Bronchial smooth muscle cell (primary cell): Measurements from ENCODE around the gene IL36B. TPM values are rescaled to one million over a fixed set of nuclear protein-coding genes. Genes with fewer than 3 reads are reported as not detected.

Source experiments
- total RNA-seq: library from RNA; depleted of rRNA; stranded (reverse); fragments of >200 nt; gene quantifications from 2 replicates; pipeline ENCODE4 v1.2.1, GENCODE V29; 2014

IL36B gene
- not detected in 2 replicates for total RNA-seq

GRCh38 chr2:113052396-113052917, at the start of gene IL36B:
TSS of gene IL36B (minus strand) at chr2:113052867.

GRCh38 chr2:113067681-113068080, 15.0 kb upstream of the IL36B start, which contains the start of gene IL1F10:
TSS of gene IL1F10 (plus strand) at chr2:113067970. CDS start at chr2:113072739, 4,769 bp downstream.

GRCh38 chr2:113058998-113059960, 6.6 kb upstream of the IL36B start, which contains the start of gene IL36RN:
TSS of gene IL36RN (plus strand) at chr2:113059198. CDS start at chr2:113059439, 241 bp downstream.

GRCh38 chr2:113005030-113005509, 47.6 kb downstream of the IL36B start, which contains the start of gene IL36A:
TSS of gene IL36A (plus strand) at chr2:113005459. CDS start at chr2:113005872, 413 bp downstream.

GRCh38 chr2:112977559-112978056, 75.1 kb downstream of the IL36B start, which contains the start of gene IL36G:
TSS of gene IL36G (plus strand) at chr2:112978006. CDS start at chr2:112978639, 633 bp downstream.

Other genes starting within 250 kb of the IL36B start
- gene IL1B, start 216.1 kb downstream of the IL36B start, total RNA-seq = 0.63 TPM in 1 of 2 replicates, not detected in the other
- not detected in 2 replicates for gene IL37, start 141.7 kb downstream of the IL36B start, total RNA-seq
- not detected in 2 replicates for gene IL36G, start 74.9 kb downstream of the IL36B start, total RNA-seq
- not detected in 2 replicates for gene IL36A, start 47.4 kb downstream of the IL36B start, total RNA-seq
- gene IL36RN, start 6.3 kb upstream of the IL36B start, total RNA-seq = not detected in 2 replicates
- not detected in 2 replicates for gene IL1F10, start 15.1 kb upstream of the IL36B start, total RNA-seq
- gene IL1RN, start 74.7 kb upstream of the IL36B start, total RNA-seq = 0.16 TPM in 1 of 2 replicates, not detected in the other
- 0.17 and 1.6 TPM in 2 replicates for gene PSD4, start 121.1 kb upstream of the IL36B start, total RNA-seq
- gene PAX8, start 226.1 kb upstream of the IL36B start, total RNA-seq = 0.43 and 0.79 TPM in 2 replicates